IMR-90 (cell line): ENCODE measurements around the gene STAC2. TPM values are rescaled to one million over a fixed set of nuclear protein-coding genes. Genes with fewer than 3 reads are reported as not detected.

Experiments
- ATAC-seq: fragments of 200-7000 bp; cut with Tn5 transposase; 2 replicates; pipeline ENCODE4 v1.9.1; 2020; ENCODE audit warnings: low read depth, mild to moderate bottlenecking, moderate library complexity
- BruUV-seq: library from RNA; stranded (reverse); fragments of 400-500 nt; replicated peaks from 2 replicates; lab custom pipeline; 2021; lab: Mats Ljungman, UMichigan
- CTCF ChIA-PET: fragments of 300-600 bp; formaldehyde crosslinking; extraction: SDS; loops from one replicate; lab custom pipeline; 2021; ENCODE audit warnings: antibody characterized with exemption; lab: Yijun Ruan, JAX
- POLR2A ChIA-PET: fragments of 300-600 bp; sonication (Branson Sonifier 250); formaldehyde crosslinking; loops from one replicate; lab custom pipeline; 2022; ENCODE audit warnings: antibody characterized with exemption; ENCODE audit not compliant: unreplicated experiment; lab: Charles Lee
- DNase-seq: peaks from one replicate; pipeline ENCODE4 v3.0.0; 2013
- H2AFZ ChIP-seq: replicated peaks from 2 replicates; pipeline ENCODE3; 2013; ENCODE audit warnings: low read length, mild to moderate bottlenecking; ENCODE audit not compliant: poor library complexity
- H2AK5ac ChIP-seq: 2 replicates; pipeline ENCODE4 v1.6.1; 2013; ENCODE audit warnings: low read depth, low read length, inconsistent platforms
- H2AK9ac ChIP-seq: replicated peaks from 2 replicates; pipeline ENCODE3; 2013; ENCODE audit warnings: mild to moderate bottlenecking, low read depth, low read length, moderate library complexity; ENCODE audit not compliant: poor library complexity
- H2BK120ac ChIP-seq: 2 replicates; pipeline ENCODE4 v1.6.1; 2013; ENCODE audit warnings: low read depth, low read length, inconsistent platforms
- H2BK15ac ChIP-seq: 3 replicates; pipeline ENCODE4 v1.6.1; 2013; ENCODE audit warnings: low read depth, low read length, inconsistent platforms
- H2BK20ac ChIP-seq: 2 replicates; pipeline ENCODE4 v1.6.1; 2013; ENCODE audit warnings: low read depth, mild to moderate bottlenecking, inconsistent platforms, low read length, moderate library complexity
- H2BK5ac ChIP-seq: 2 replicates; pipeline ENCODE4 v1.6.1; 2013; ENCODE audit warnings: mild to moderate bottlenecking, low read depth, low read length, inconsistent platforms; ENCODE audit not compliant: poor library complexity, severe bottlenecking
- H3K14ac ChIP-seq: replicated peaks from 2 replicates; pipeline ENCODE4 v1.6.1; 2013; ENCODE audit warnings: low read depth, low read length, inconsistent platforms
- H3K18ac ChIP-seq: 2 replicates; pipeline ENCODE4 v1.6.1; 2013; ENCODE audit warnings: low read depth, low read length, control low read depth
- H3K23ac ChIP-seq: 2 replicates; pipeline ENCODE4 v1.6.1; 2013; ENCODE audit warnings: low read depth, low read length, inconsistent platforms
- H3K27ac ChIP-seq: 2 replicates; pipeline ENCODE4 v1.5.1; 2013; ENCODE audit warnings: mild to moderate bottlenecking, control low read depth, low read length; ENCODE audit not compliant: insufficient read depth
- H3K27me3 ChIP-seq: 2 replicates; pipeline ENCODE4 v1.6.1; 2013; ENCODE audit warnings: low read length; ENCODE audit not compliant: control insufficient read depth, insufficient read depth
- H3K36me3 ChIP-seq: 2 replicates; pipeline ENCODE4 v1.6.1; 2013; ENCODE audit warnings: low read length, mixed read lengths; ENCODE audit not compliant: control insufficient read depth, insufficient read depth
- H3K4ac ChIP-seq: 2 replicates; pipeline ENCODE4 v1.6.1; 2013; ENCODE audit warnings: low read depth, low read length, inconsistent platforms
- H3K4me1 ChIP-seq: 2 replicates; pipeline ENCODE4 v1.6.1; 2013; ENCODE audit warnings: low read length, mixed read lengths; ENCODE audit not compliant: control insufficient read depth, insufficient read depth
- H3K4me2 ChIP-seq: 2 replicates; pipeline ENCODE4 v1.6.1; 2013; ENCODE audit warnings: low read depth, mild to moderate bottlenecking, control low read depth, low read length, moderate library complexity
- H3K4me3 ChIP-seq: 2 replicates; pipeline ENCODE4 v1.5.1; 2013; ENCODE audit warnings: low read depth, mild to moderate bottlenecking, control low read depth, low read length, moderate library complexity; ENCODE audit not compliant: insufficient read depth
- H3K56ac ChIP-seq: 2 replicates; pipeline ENCODE4 v1.6.1; 2013; ENCODE audit warnings: low read length, inconsistent platforms; ENCODE audit not compliant: insufficient read depth; ENCODE audit errors: extremely low read depth
- H3K79me1 ChIP-seq, 2 experiments: 2 replicates each; pipeline ENCODE4 v1.6.1; 2013; ENCODE audit warnings: low read length in 2 of 2, inconsistent platforms in 1 of 2, low read depth in 1 of 2
- H3K9ac ChIP-seq: 2 replicates; pipeline ENCODE4 v1.6.1; 2013; ENCODE audit warnings: low read depth, low read length, control low read depth
- H3K9me1 ChIP-seq: 2 replicates; pipeline ENCODE4 v1.6.1; 2013; ENCODE audit warnings: low read length, inconsistent platforms; ENCODE audit not compliant: insufficient read depth
- H3K9me3 ChIP-seq: 2 replicates; pipeline ENCODE4 v1.6.1; 2013; ENCODE audit warnings: low read length; ENCODE audit not compliant: control insufficient read depth, insufficient read depth
- H4K20me1 ChIP-seq: 2 replicates; pipeline ENCODE4 v1.6.1; 2013; ENCODE audit warnings: low read length, inconsistent platforms; ENCODE audit not compliant: insufficient read depth
- H4K5ac ChIP-seq: 2 replicates; pipeline ENCODE4 v1.6.1; 2013; ENCODE audit warnings: mild to moderate bottlenecking, low read depth, low read length, control low read depth
- H4K8ac ChIP-seq, 2 experiments: 2 replicates each; pipeline ENCODE4 v1.6.1; 2013; ENCODE audit warnings: low read depth in 2 of 2, low read length in 2 of 2, control low read depth in 1 of 2, inconsistent platforms in 1 of 2
- H4K91ac ChIP-seq: 2 replicates; pipeline ENCODE4 v1.6.1; 2013; ENCODE audit warnings: low read depth, low read length, inconsistent platforms; ENCODE audit not compliant: insufficient read depth
- FOS ChIP-seq: fragments of 150-350 bp; IDR thresholded peaks from 2 replicates; pipeline ENCODE4 v1.6.1; 2016; ENCODE audit warnings: low read depth, low read length
- MAZ ChIP-seq: IDR thresholded peaks from 2 replicates; pipeline ENCODE4 v1.6.1; 2012; ENCODE audit warnings: low read depth, mild to moderate bottlenecking, low read length, improper control_type of control experiment, moderate library complexity, borderline replicate concordance
- MXI1 ChIP-seq: IDR thresholded peaks from 2 replicates; pipeline ENCODE4 v1.6.1; 2012; ENCODE audit warnings: low read depth, mild to moderate bottlenecking, low read length, moderate library complexity, borderline replicate concordance
- RAD21 ChIP-seq: IDR thresholded peaks from 2 replicates; pipeline ENCODE4 v1.6.1; 2012; ENCODE audit warnings: low read length, improper control_type of control experiment
- SMC3 ChIP-seq: fragments of 150-350 bp; IDR thresholded peaks from 2 replicates; pipeline ENCODE4 v1.6.1; 2016; ENCODE audit warnings: low read depth, mild to moderate bottlenecking, antibody characterized with exemption, low read length, moderate library complexity
- WGBS, 2 experiments: methylation state at CpG; one replicate each; pipeline versions ENCODE4 v1.1.5 to v1.1.7; 2013; ENCODE audit warnings: missing lambda C conversion rate in 2 of 2; ENCODE audit not compliant: insufficient read length in 1 of 2; ENCODE audit errors: extremely low coverage in 2 of 2; 5-methylcytosine and 5-hydroxymethylcytosine counted together
- dilution Hi-C: fragments of 300-500 bp; cut with HindIII; formaldehyde crosslinking; loops from one replicate; pipeline ENCODE4 v1.14.3; 2018; ENCODE audit warnings: low sequenced_read_pairs; ENCODE audit not compliant: unreplicated experiment
- in situ Hi-C: fragments of 300-500 bp; cut with MboI; formaldehyde crosslinking; loops from 3 replicates; pipeline ENCODE4 v1.14.3; 2019; ENCODE audit warnings: low sequenced_read_pairs, inconsistent platforms, mixed read lengths
- intact Hi-C: fragments of 100-400 bp; cut with micrococcal nuclease; formaldehyde crosslinking; loops from 2 replicates; pipeline ENCODE4 v1.10.0; 2022
- polyA plus RNA-seq, 3 experiments: library from polyadenylated mRNA; depleted of rRNA; stranded (reverse); fragments of >200 nt; gene quantifications; 2 replicates each; pipeline ENCODE4 v1.2.3, GENCODE V29; 2012; ENCODE audit warnings: low replicate concordance in 1 of 3
- total RNA-seq: library from RNA; depleted of rRNA; stranded (reverse); fragments of >200 nt; gene quantifications from 2 replicates; pipeline ENCODE4 v1.2.3, GENCODE V29; 2012
- TF ChIP-seq, protein P1 (sequence below): conservative IDR thresholded peaks from 2 replicates; pipeline ENCODE4 v1.5.1; 2012; ENCODE audit warnings: mild to moderate bottlenecking, low read depth, low read length, improper control_type of control experiment

The STAC2 gene
- total and polyA plus RNA-seq, 2 of the 4 experiments (the other 2 are of a cell fraction): 0.02 TPM; not detected in 1

DNA sequence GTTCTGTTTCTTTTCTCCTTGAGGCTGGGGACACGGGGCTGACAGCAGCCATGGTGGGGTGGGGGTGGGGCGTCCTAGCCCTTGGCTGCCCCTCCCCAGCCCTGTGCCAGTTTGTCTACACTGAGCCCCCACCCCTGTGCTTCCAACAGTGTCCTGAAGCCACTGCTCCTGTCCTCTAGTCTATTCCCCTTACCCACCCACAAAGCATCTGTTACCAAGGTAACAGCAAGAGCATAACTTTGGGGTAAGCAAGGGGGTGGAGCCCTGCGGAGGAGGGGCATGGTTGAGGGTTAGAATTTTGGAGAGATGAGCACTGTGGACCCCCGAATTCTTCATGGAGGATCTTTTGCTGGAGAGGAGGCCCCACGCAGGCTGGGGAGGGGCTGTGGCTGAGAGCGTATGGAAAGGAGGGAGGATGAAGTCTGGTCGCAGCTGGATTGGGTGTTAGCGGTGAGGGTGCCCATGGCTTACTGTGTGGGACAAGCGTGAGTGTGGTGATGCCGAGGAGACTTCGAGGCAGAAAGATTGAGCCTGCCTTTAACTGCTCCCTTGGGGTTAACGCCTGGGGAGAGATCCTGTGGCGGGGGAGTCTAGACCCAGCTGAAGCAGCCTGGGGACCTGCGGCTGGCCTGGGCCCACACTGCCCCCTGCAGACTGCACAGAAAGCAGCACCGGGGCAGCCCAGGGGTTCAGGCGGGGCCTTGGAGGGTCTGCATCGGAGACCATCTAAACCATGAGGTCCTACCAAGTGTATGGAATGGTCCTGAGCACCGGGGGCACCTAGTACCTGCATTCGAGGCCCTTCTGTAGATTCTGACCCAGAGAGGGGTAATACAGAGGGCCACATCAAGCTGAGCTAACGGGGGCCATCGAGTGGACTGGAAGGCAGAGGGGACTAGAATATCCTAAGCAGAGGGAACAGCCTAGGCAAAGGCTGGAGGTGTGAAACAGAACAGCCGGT lies 6.1 kb upstream of the STAC2 start:
- intact Hi-C loops (loop anchor here (2.0 to 10.0 kb wide), 2 partner anchors 25 to 167 kb away; no protein-coding TSS in a partner anchor), dilution Hi-C loops (no loop called here), in situ Hi-C loops (no loop called here)
- WGBS, 2 experiments: 27% methylated on average over 8 of the region's 22 CpGs; no CpG with 5 or more reads in 1 of the 2 experiments
- H3K27me3 ChIP-seq: peaks cover 9% of the 10 kb centered on the region
- H2BK120ac ChIP-seq: no peak overlapping the region
- TF ChIP-seq FOS (no peak), SMC3 (peak; percentile 66), RAD21 (peak; percentile 75), MXI1 (no peak), MAZ (peak; percentile 26; the same call in 1 of the 2 replicates)
- TF ChIP-seq, protein P1, sequence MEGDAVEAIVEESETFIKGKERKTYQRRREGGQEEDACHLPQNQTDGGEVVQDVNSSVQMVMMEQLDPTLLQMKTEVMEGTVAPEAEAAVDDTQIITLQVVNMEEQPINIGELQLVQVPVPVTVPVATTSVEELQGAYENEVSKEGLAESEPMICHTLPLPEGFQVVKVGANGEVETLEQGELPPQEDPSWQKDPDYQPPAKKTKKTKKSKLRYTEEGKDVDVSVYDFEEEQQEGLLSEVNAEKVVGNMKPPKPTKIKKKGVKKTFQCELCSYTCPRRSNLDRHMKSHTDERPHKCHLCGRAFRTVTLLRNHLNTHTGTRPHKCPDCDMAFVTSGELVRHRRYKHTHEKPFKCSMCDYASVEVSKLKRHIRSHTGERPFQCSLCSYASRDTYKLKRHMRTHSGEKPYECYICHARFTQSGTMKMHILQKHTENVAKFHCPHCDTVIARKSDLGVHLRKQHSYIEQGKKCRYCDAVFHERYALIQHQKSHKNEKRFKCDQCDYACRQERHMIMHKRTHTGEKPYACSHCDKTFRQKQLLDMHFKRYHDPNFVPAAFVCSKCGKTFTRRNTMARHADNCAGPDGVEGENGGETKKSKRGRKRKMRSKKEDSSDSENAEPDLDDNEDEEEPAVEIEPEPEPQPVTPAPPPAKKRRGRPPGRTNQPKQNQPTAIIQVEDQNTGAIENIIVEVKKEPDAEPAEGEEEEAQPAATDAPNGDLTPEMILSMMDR: peak; percentile 74
- no peak overlapping the region for H4K91ac ChIP-seq
- no peak overlapping the region for H2BK15ac ChIP-seq
- H4K5ac ChIP-seq: no peak overlapping the region
- no peak overlapping the region for H3K4me3 ChIP-seq
- peak overlapping the region; percentile 71 for H2AFZ ChIP-seq
- H3K27ac ChIP-seq: no peak overlapping the region
- no peak overlapping the region for H2AK9ac ChIP-seq
- no peak overlapping the region for H3K18ac ChIP-seq
- no peaks in the 10 kb centered on the region for H3K9me1 ChIP-seq
- no peak overlapping the region for H2BK20ac ChIP-seq
- 0 out of 2 replicates have a peak overlapping the region, but pooled peaks have one; percentile 10 for H3K14ac ChIP-seq
- CTCF ChIA-PET: interaction anchor here (0.7 to 1.6 kb wide), 7 partner anchors 13 to 249 kb away, joined by 3 to 8 read pairs (median 4); partner anchors contain the start of gene RPL19
- peak overlapping the region; percentile 78 for H3K4me2 ChIP-seq
- no peak overlapping the region for H4K8ac ChIP-seq
- 0 out of 2 replicates have a peak overlapping the region, but pooled peaks have one; percentile 6 for H3K23ac ChIP-seq
- H3K4ac ChIP-seq: no peak overlapping the region
- peak; percentile 90 for ATAC-seq
- H3K79me1 ChIP-seq: no peaks in the 10 kb centered on the region
- 0 out of 2 replicates have a peak overlapping the region, but pooled peaks have one; percentile 10 for H2AK5ac ChIP-seq
- H3K4me1 ChIP-seq: peaks cover 4% of the 10 kb centered on the region
- H3K9ac ChIP-seq: no peak overlapping the region; the same call in 1 of the 2 replicates
- no peak overlapping the region for H2BK5ac ChIP-seq
- DNase-seq: peak; percentile 26
- H3K9me3 ChIP-seq: no peaks in the 10 kb centered on the region
- BruUV-seq: no TSS peak
- POLR2A ChIA-PET: no interaction called here
- H3K36me3 ChIP-seq: no peaks in the 10 kb centered on the region
- no peak overlapping the region for H3K56ac ChIP-seq
- no peaks in the 10 kb centered on the region for H4K20me1 ChIP-seq
